Neutrophil (primary cell): Measurements from ENCODE around the gene KIF3A.
"Not testable (repeated sequence)": the region's sequence is repeated elsewhere in the genome, so short reads cannot be mapped to it uniquely, and the experiment has no call there.

Experiments
- H3K27ac ChIP-seq: fragments of 200-600 bp; sonication (generic); 2 replicates; pipeline ENCODE4 v1.5.1; 2016; ENCODE audit warnings: mild to moderate bottlenecking, moderate library complexity
- H3K27me3 ChIP-seq: fragments of 200-600 bp; sonication (generic); 2 replicates; pipeline ENCODE4 v1.6.0; 2016; ENCODE audit warnings: mild to moderate bottlenecking
- H3K36me3 ChIP-seq: fragments of 200-600 bp; sonication (generic); 2 replicates; pipeline ENCODE4 v1.5.1; 2017
- H3K4me1 ChIP-seq, 2 experiments: fragments of 200-600 bp in 1 of 2; sonication (generic) in 1 of 2; 1 replicate in 1 of 2; 2 replicates in 1 of 2; pipeline versions ENCODE4 v1.5.1 to v1.6.1; 2013 to 2016; ENCODE audit warnings: low read depth in 1 of 2, low read length in 1 of 2, mild to moderate bottlenecking in 1 of 2, moderate library complexity in 1 of 2; ENCODE audit not compliant: control insufficient read depth in 1 of 2, insufficient read depth in 1 of 2
- H3K4me3 ChIP-seq, 2 experiments: fragments of 200-600 bp in 1 of 2; sonication (generic) in 1 of 2; 1 replicate in 1 of 2; 2 replicates in 1 of 2; pipeline ENCODE4 v1.5.1; 2013 to 2016; ENCODE audit warnings: low read depth in 1 of 2, low read length in 1 of 2, mild to moderate bottlenecking in 1 of 2, moderate library complexity in 1 of 2
- H3K9me3 ChIP-seq: fragments of 200-600 bp; sonication (generic); 2 replicates; pipeline ENCODE4 v1.5.1; 2016
- CTCF ChIP-seq: fragments of 200-600 bp; sonication (generic); IDR thresholded peaks from 2 replicates; pipeline ENCODE4 v1.5.1; 2016; ENCODE audit warnings: antibody characterized with exemption

KIF3A gene

GRCh38 chr5:132714456-132715307, 22.7 kb downstream of the KIF3A start:
- no peaks in the 10 kb centered on the region for H3K4me1 ChIP-seq
- no peaks in the 10 kb centered on the region for H3K9me3 ChIP-seq
- no peak overlapping the region for H3K4me3 ChIP-seq
- H3K36me3 ChIP-seq: no peaks in the 10 kb centered on the region
- no peak for TF ChIP-seq CTCF
- H3K27ac ChIP-seq: no peak overlapping the region
- H3K27me3 ChIP-seq: no peaks in the 10 kb centered on the region

- no peaks in the 10 kb centered on the region for H3K36me3 ChIP-seq
- H3K4me1 ChIP-seq: no peaks in the 10 kb centered on the region
- H3K27ac ChIP-seq: no peak overlapping the region
- no peak for TF ChIP-seq CTCF
- no peak overlapping the region for H3K4me3 ChIP-seq
- H3K27me3 ChIP-seq: no peaks in the 10 kb centered on the region
- H3K9me3 ChIP-seq: no peaks in the 10 kb centered on the region
These were observed 28.7 kb downstream of the KIF3A start for GRCh38 chr5:132708645-132709044.

GRCh38 chr5:132704875-132705274, 32.5 kb downstream of the KIF3A start:
- H3K27me3 ChIP-seq: no peaks in the 10 kb centered on the region
- H3K36me3 ChIP-seq: no peaks in the 10 kb centered on the region
- H3K4me1 ChIP-seq: no peaks in the 10 kb centered on the region
- no peak overlapping the region for H3K27ac ChIP-seq
- no peaks in the 10 kb centered on the region for H3K9me3 ChIP-seq
- no peak for TF ChIP-seq CTCF
- no peak overlapping the region for H3K4me3 ChIP-seq

GRCh38 chr5:132695956-132696355, 41.4 kb downstream of the KIF3A start:
- H3K4me3 ChIP-seq: no peak overlapping the region
- no peak for TF ChIP-seq CTCF
- no peaks in the 10 kb centered on the region for H3K4me1 ChIP-seq
- no peaks in the 10 kb centered on the region for H3K27me3 ChIP-seq
- no peaks in the 10 kb centered on the region for H3K9me3 ChIP-seq
- H3K36me3 ChIP-seq: no peaks in the 10 kb centered on the region
- no peak overlapping the region for H3K27ac ChIP-seq

GRCh38 chr5:132692632-132692967, 44.7 kb downstream of the KIF3A start:
- H3K27ac ChIP-seq: no peak overlapping the region
- H3K4me1 ChIP-seq: no peaks in the 10 kb centered on the region
- TF ChIP-seq CTCF: no peak

GRCh38 chr5:132691755-132692631, 45.4 kb downstream of the KIF3A start:
- H3K27ac ChIP-seq, H3K9me3 ChIP-seq, H3K27me3 ChIP-seq, H3K36me3 ChIP-seq, H3K4me1 ChIP-seq, H3K4me3 ChIP-seq: not testable (repeated sequence)

More at GRCh38 chr5:132692632-132692967, 44.7 kb downstream of the KIF3A start:
- Histone ChIP-seq H3K36me3 (no peaks in the 10 kb centered on the region), H3K27me3 (peaks cover 7% of the 10 kb centered on the region), H3K4me3 (no peak overlapping the region), H3K9me3 (no peaks in the 10 kb centered on the region)
